HG03095 (cell line): ENCODE data around the gene ELAVL1.
A peak's percentile ranks its signal among the peaks of the same experiment; 100 is the strongest.
"Not testable (repeated sequence)": the region's sequence is repeated elsewhere in the genome, so short reads cannot be mapped to it uniquely, and the experiment has no call there.

Experiments used
- ATAC-seq: cut with Tn5 transposase; IDR thresholded peaks from one replicate; pipeline ENCODE4 v1.9.1; 2021; ENCODE audit warnings: moderate library complexity; ENCODE audit not compliant: unreplicated experiment

ELAVL1 gene

GRCh38 chr19:8005534-8006256, at the start of gene ELAVL1:
Gene ELAVL1 (minus strand): TSS chr19:8005641. CDS start chr19:7991815, 13,826 bp downstream.
- ATAC-seq, result peak; percentile 52

- no peak for ATAC-seq
Measured at GRCh38 chr19:8054169-8054568, 48.7 kb upstream of the ELAVL1 start.

GRCh38 chr19:8052464-8052859, 47.0 kb upstream of the ELAVL1 start, which contains the start of gene CCL25:
Gene CCL25 (plus strand): TSS chr19:8052760. CDS start chr19:8053050, 290 bp downstream.
- no peak for ATAC-seq

GRCh38 chr19:8050274-8051096, 45.0 kb upstream of the ELAVL1 start:
- ATAC-seq, result peak; percentile 80

- ATAC-seq, result no peak
Measured at GRCh38 chr19:8046569-8047165, 41.2 kb upstream of the ELAVL1 start.

GRCh38 chr19:8045872-8046568, 40.6 kb upstream of the ELAVL1 start:
- no peak for ATAC-seq

- ATAC-seq, result no peak
Measured at GRCh38 chr19:8044018-8044417, 38.6 kb upstream of the ELAVL1 start.

GRCh38 chr19:8042900-8043299, 37.5 kb upstream of the ELAVL1 start:
- no peak for ATAC-seq

- ATAC-seq, result no peak
Measured at GRCh38 chr19:8041531-8041931, 36.1 kb upstream of the ELAVL1 start.

DNA sequence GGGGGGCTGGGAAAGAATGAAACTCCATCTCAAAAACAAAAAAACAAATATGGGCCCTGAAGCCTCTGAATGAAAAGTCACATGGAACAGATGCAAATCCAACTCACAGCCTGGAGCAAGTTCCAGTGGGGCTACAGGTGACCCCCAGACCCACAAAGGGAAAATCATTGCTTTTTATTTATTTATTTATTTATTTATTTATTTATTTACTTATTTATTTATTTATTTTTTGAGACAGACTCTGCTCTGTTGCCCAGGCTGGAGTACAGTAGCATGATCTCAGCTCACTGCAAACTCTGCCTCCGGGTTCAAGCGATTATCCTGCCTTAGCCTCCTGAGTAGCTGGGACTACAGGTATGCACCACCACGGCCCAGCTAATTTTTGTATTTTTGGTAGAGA, 33.8 kb upstream of the ELAVL1 start:
- no peak for ATAC-seq

DNA sequence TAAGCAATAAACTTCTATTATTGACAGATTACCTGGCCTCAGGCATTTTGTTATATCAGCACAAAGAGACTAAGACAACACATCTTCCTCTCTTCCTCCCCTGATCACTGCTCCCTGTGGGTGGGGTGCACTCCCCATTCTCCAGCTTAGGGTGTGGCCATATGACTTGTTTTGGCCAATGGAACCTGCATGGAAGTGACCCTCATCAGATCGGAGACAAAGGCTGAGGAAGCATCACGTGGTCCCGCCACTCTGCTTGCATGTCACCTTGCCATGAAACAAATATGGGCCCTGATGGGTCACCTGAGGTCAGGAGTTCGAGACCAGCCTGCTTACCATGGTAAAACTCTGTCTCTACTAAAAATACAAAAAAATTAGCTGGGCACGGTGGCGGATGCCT, 33.4 kb upstream of the ELAVL1 start:
- ATAC-seq, result no peak

DNA sequence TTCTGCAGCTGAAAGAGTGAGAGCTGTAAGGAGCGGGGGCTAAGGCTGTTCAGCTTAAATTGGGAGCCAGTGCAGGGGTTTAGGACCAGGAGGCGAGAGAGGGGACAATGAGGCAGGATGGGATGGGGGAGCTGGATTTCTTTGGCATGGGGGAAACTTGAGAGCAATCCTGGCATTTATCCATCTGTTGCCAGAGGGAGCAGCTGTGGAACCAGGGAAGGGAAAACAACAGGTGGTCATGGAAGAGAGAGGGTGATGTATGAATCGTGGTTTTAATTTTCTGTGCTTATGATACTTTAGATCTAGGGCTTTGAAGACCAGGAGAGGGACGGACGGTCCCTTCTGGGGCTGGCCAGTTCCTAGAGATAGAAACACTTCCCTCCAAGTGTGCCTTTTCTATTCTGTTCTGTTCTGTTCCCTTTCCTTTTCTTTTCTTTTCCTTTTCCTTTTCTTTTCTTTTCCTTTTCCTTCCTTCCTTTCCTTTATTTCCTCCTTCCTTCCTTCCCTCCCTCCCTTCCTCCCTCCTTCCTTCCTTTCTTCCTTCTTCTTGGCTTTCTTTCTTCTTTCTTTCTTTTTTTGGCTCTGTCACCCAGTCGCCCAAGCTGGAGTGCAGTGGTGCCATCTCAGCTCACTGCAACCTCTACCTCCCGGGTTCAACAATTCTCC, 31.1 kb upstream of the ELAVL1 start:
- ATAC-seq, result no peak

DNA sequence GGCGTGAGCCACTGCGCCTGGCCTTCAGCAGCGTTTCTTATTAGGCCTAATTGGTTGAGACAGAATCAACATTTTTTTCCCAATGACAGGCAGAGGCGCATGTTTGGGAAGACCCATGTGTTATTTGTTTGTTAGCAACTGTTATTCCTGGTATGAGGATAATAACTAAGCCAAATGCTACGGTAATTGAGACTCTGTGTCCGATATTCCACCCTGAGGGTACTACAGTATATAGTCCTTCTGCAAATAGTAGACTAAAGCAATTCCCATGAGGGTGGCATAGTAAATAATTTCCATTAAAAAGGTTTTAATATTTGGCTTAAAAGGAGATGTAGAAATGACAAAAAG, 28.7 kb upstream of the ELAVL1 start:
- no peak for ATAC-seq

- ATAC-seq, result not testable (repeated sequence)
Measured at GRCh38 chr19:8033287-8034177, 28.1 kb upstream of the ELAVL1 start.

DNA sequence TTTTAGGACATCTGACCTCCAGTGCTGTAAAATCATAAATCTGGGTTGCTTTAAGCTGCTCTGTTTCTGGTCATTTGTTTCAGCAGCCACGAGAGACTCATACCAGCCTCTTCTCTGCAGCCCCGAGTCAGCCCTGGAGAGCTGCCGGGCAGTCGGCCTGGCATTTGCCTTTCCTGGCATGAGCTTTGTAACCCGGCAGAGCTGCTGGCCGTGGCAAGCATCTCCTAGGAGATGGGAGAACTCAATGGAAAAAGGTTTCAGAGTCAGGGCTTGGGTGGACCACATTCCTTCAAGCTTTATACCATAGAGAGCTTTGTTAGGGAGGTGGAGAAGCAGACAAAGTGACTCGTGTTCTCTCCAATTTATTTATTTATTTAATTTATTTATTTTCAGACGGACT, 25.5 kb upstream of the ELAVL1 start:
- ATAC-seq, result no peak

- no peak for ATAC-seq
Measured at GRCh38 chr19:8028951-8029491, 23.6 kb upstream of the ELAVL1 start.

- ATAC-seq, result no peak
Measured at GRCh38 chr19:8025316-8025715, 19.9 kb upstream of the ELAVL1 start.

DNA sequence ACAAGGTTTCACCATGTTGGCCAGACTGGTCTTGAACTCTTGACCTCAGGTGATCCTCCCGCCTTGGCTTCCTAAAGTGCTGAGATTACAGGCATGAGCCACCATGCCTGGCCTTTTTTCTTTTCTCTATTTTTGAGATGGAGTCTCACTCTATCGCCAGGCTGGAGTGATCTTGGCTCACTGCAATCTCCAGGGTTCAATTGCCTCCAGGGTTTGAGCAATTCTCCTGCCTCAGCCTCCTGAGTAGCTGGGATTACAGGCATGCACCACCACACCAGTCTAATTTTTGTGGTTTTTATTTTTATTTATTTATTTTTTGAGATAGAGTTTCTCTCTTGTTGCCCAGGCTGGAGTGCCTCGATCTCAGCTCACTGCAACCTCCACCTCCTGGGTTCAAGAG, 18.8 kb upstream of the ELAVL1 start:
- not testable (repeated sequence) for ATAC-seq

DNA sequence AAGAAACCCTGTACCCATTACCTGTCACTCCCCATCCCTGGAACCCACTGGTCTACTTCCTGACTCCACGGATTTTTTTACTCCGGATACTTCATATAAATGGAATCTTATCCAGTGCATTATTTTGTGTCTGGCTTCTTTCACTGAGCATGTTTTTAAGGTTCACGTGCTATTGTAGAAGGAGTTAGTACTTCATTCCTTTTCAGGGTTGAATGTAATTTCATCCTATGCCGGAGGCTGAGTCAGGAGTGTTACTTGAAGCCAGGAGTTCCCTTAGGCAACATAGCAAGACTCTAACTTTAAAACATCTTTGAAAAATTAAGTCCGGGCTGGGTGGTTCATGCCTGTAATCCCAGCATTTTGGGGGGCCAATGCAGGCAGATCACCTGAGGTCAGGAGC, 17.9 kb upstream of the ELAVL1 start:
- no peak for ATAC-seq
